AG04450 (cell line): ENCODE data around the gene SLC4A4. TPM values are rescaled to one million over a fixed set of nuclear protein-coding genes. Genes with fewer than 3 reads are reported as not detected.

ENCODE experiments used
- CTCF ChIA-PET: fragments of 300-600, 350-600 bp; formaldehyde crosslinking; extraction: SDS; loops from one replicate; lab custom pipeline; 2022; ENCODE audit warnings: antibody characterized with exemption, inconsistent platforms; lab: Charles Lee
- POLR2A ChIA-PET: fragments of 350-600 bp; formaldehyde crosslinking; extraction: SDS; loops from one replicate; lab custom pipeline; 2021; ENCODE audit warnings: antibody characterized with exemption, inconsistent platforms; lab: Yijun Ruan, JAX
- DNase-seq: peaks from one replicate; pipeline ENCODE4 v3.0.0-alpha.2; 2011; ENCODE audit warnings: low read depth, low spot score
- H3K27ac ChIP-seq: one replicate; pipeline ENCODE4 v1.5.1; 2012; ENCODE audit warnings: low read depth, low read length, control low read depth
- H3K27me3 ChIP-seq: one replicate; pipeline ENCODE4 v1.6.0; 2012; ENCODE audit warnings: low read length; ENCODE audit not compliant: control insufficient read depth, insufficient read depth
- H3K4me3 ChIP-seq: 2 replicates; pipeline ENCODE4 v1.5.1; 2011; ENCODE audit warnings: mild to moderate bottlenecking, low read depth, low read length, control low read depth
- H3K9me3 ChIP-seq: 2 replicates; pipeline ENCODE4 v1.5.1; 2012; ENCODE audit warnings: low read length; ENCODE audit not compliant: control insufficient read depth, insufficient read depth
- polyA plus RNA-seq: library from polyadenylated mRNA; depleted of rRNA; stranded (reverse); fragments of >200 nt; gene quantifications from 2 replicates; pipeline ENCODE4 v1.2.3, GENCODE V29; 2011
- TF ChIP-seq, protein P1 (sequence below): IDR thresholded peaks from 2 replicates; pipeline ENCODE4 v1.5.1; 2011; ENCODE audit warnings: low read depth, low read length, control low read depth, inconsistent platforms

Gene SLC4A4
- polyA plus RNA-seq, 1 experiment = 17.5 TPM

DNA sequence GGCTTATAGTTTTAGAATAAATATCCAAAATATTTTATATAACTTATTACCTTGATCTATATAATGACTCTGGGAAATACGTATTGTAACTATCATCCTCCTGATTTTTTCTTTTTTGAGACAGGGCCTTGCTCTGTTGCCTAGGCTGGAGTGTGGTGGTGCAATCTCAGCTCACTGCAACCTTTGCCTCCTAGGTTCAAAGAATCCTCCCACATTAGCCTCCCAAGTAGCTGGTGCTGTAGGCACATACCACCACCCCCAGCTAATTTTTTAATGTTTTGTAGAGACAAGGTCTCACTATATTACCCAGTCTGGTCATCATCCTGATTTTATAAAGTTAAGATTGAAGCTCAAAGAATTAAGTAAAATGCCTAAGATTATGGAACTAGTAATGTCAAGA is 193.6 kb downstream of the SLC4A4 start:
- POLR2A ChIA-PET = no interaction called here
- Histone ChIP-seq H3K27me3 (no peaks in the 10 kb centered on the region), H3K27ac (no peak overlapping the region), H3K4me3 (no peak overlapping the region), H3K9me3 (no peaks in the 10 kb centered on the region)
- TF ChIP-seq, protein P1, sequence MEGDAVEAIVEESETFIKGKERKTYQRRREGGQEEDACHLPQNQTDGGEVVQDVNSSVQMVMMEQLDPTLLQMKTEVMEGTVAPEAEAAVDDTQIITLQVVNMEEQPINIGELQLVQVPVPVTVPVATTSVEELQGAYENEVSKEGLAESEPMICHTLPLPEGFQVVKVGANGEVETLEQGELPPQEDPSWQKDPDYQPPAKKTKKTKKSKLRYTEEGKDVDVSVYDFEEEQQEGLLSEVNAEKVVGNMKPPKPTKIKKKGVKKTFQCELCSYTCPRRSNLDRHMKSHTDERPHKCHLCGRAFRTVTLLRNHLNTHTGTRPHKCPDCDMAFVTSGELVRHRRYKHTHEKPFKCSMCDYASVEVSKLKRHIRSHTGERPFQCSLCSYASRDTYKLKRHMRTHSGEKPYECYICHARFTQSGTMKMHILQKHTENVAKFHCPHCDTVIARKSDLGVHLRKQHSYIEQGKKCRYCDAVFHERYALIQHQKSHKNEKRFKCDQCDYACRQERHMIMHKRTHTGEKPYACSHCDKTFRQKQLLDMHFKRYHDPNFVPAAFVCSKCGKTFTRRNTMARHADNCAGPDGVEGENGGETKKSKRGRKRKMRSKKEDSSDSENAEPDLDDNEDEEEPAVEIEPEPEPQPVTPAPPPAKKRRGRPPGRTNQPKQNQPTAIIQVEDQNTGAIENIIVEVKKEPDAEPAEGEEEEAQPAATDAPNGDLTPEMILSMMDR = no peak
- CTCF ChIA-PET = no interaction called here
- DNase-seq = no peak

DNA sequence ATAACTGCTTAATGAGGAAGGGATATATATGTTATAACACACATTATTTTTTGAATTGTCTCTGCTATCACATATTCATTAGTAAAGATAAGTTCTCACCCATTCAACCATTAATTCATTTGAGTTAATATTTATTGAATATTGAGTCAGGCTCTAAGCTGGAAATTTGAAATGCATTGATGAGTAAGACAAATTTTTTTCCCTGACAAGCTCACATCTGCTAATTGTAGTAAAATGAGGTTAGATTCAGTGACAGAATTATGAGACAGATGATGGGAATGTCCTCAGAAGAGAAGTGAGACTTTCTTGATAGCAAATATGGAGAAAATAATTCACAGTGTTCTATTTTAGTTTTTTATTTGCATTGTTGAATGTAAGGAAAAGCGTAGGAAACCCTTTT is 194.3 kb downstream of the SLC4A4 start:
- H3K27ac ChIP-seq = no peak overlapping the region
- no peaks in the 10 kb centered on the region for H3K27me3 ChIP-seq
- no peak for DNase-seq
- H3K9me3 ChIP-seq = no peaks in the 10 kb centered on the region
- H3K4me3 ChIP-seq = no peak overlapping the region
- POLR2A ChIA-PET = no interaction called here
- TF ChIP-seq, protein P1 = no peak
- CTCF ChIA-PET = no interaction called here

DNA sequence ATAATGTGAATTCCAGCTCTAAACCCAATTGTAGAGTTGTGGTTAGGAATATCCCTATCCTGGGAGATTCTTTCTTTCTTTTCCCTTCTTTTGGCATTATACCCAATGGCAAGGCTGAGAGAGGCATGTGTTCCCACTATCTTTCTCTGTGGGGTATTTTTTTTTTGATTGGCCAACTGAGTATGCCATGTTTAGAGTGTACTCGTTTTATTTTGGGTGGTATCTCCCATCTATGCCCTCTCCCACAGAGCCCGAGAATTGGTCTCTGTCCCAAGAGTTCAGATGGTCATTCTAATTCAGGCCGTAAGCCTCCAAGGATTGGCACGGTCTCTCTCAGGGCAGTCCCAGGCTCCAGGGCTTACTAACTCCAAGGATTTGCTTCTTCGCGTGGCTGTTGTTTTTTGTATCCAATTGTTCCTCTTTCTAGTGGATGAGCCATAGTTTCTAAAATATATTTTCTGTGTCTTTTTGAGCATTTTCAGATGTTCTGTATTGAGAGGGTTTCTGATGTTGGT is 198.8 kb downstream of the SLC4A4 start:
- Histone ChIP-seq H3K9me3 (no peaks in the 10 kb centered on the region), H3K27me3 (no peaks in the 10 kb centered on the region), H3K4me3 (no peak overlapping the region), H3K27ac (no peak overlapping the region)
- CTCF ChIA-PET = no interaction called here
- POLR2A ChIA-PET = no interaction called here
- TF ChIP-seq, protein P1 = no peak
- DNase-seq = no peak

DNA sequence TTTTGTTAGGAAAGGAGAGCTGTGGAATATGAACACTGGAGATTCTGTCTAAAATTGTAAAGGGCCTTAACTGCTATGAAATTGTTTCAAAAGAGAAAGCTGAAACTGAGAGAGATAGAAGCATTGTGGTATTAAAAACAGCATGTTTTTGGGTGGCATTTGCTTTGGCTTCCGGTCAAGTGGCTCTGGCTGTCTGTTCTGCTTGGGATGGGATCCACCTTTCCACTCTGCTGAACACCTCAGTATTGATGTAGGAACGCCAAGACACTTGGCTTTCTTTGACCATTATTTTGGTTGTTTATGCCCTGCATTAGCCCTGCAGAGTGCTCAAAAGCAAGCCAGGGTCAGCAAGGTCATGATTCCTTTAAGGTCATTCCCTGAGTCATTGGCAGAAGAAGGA is 199.7 kb downstream of the SLC4A4 start:
- Histone ChIP-seq H3K27me3 (no peaks in the 10 kb centered on the region), H3K27ac (no peak overlapping the region), H3K4me3 (no peak overlapping the region), H3K9me3 (no peaks in the 10 kb centered on the region)
- POLR2A ChIA-PET = no interaction called here
- TF ChIP-seq, protein P1 = no peak
- DNase-seq = no peak
- CTCF ChIA-PET = no interaction called here

DNA sequence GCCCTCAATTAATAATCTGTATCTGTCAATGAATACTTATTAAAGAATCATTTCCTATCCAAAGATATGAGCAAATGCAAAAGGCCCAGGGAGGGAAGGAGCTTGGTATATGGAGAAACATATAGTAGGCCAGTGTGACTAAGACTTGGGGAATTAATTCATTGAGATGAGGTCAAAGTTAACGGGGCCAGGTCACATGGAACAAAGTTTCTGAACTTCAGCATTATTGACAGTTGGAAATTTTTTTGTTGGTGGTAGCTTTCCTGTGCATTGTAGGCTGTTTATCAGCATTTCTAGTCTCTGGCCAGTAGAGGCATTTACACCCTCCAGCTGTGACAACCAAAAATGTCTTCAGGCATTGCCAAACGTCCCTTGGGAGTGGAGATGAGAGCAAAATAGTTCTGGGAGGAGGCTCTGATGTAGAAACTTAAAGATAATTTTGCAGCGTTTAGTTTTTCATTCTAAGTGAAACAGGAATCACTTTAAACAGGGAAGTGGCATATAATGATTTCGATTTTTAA is 202.0 kb downstream of the SLC4A4 start:
- Histone ChIP-seq H3K9me3 (no peaks in the 10 kb centered on the region), H3K4me3 (no peak overlapping the region), H3K27me3 (no peaks in the 10 kb centered on the region), H3K27ac (no peak overlapping the region)
- POLR2A ChIA-PET = no interaction called here
- TF ChIP-seq, protein P1 = peak; percentile 19; the same call in 1 of the 2 replicates
- DNase-seq = no peak
- CTCF ChIA-PET = no interaction called here
